CD14-positive monocyte (primary cell): Measurements from ENCODE around the gene HES4. TPM values are rescaled to one million over a fixed set of nuclear protein-coding genes. Genes with fewer than 3 reads are reported as not detected.

Source experiments
- DNase-seq, 3 donors: peaks; one replicate each; pipeline ENCODE4 v3.0.0-alpha.2; 2011 to 2022
- H2AFZ ChIP-seq: 2 replicates; pipeline ENCODE4 v1.6.0; 2012; ENCODE audit warnings: mild to moderate bottlenecking, low read depth, low read length, inconsistent platforms; ENCODE audit not compliant: insufficient read depth, poor library complexity, severe bottlenecking
- H3K27ac ChIP-seq, 2 donors: 1 replicate in 1 of 2; 2 replicates in 1 of 2; pipeline ENCODE4 v1.5.1; 2012 to 2013; ENCODE audit warnings: low read length in 2 of 2, control low read depth in 1 of 2, inconsistent platforms in 1 of 2, low read depth in 1 of 2, mild to moderate bottlenecking in 1 of 2
- H3K27me3 ChIP-seq, 2 donors: one replicate each; pipeline versions ENCODE4 v1.6.0 to v1.6.1; 2011 to 2013; ENCODE audit warnings: low read length in 2 of 2; ENCODE audit not compliant: control insufficient read depth in 2 of 2, insufficient read depth in 2 of 2
- H3K36me3 ChIP-seq, 2 donors: replicated peaks in 1 of 2; 1 replicate in 1 of 2; 2 replicates in 1 of 2; pipeline versions ENCODE4 v1.5.1 to v1.6.1; 2012 to 2013; ENCODE audit warnings: low read length in 2 of 2, control low read depth in 1 of 2, inconsistent platforms in 1 of 2, mild to moderate bottlenecking in 1 of 2; ENCODE audit not compliant: insufficient read depth in 2 of 2, control insufficient read depth in 1 of 2
- H3K4me1 ChIP-seq, 2 donors: 1 replicate in 1 of 2; 2 replicates in 1 of 2; pipeline versions ENCODE4 v1.5.1 to v1.6.1; 2012 to 2013; ENCODE audit warnings: low read length in 2 of 2, control low read depth in 1 of 2, inconsistent platforms in 1 of 2, mild to moderate bottlenecking in 1 of 2, moderate library complexity in 1 of 2; ENCODE audit not compliant: insufficient read depth in 2 of 2, control insufficient read depth in 1 of 2
- H3K4me2 ChIP-seq: replicated peaks from 2 replicates; pipeline ENCODE3; 2012; ENCODE audit warnings: low read length, moderate library complexity, mild to moderate bottlenecking; ENCODE audit not compliant: poor library complexity, severe bottlenecking; ENCODE audit errors: extremely low read depth
- H3K4me3 ChIP-seq, 3 experiments: fragments of 200-600 bp in 1 of 3; sonication (generic) in 1 of 3; replicated peaks in 1 of 3; 1 replicate in 2 of 3; 2 replicates in 1 of 3; pipeline ENCODE4 v1.5.1; 2011 to 2013; ENCODE audit warnings: low read length in 3 of 3, mild to moderate bottlenecking in 3 of 3, control low read depth in 2 of 3, low read depth in 2 of 3, inconsistent platforms in 1 of 3, moderate library complexity in 1 of 3
- H3K79me2 ChIP-seq: 2 replicates; pipeline ENCODE4 v1.6.0; 2012; ENCODE audit warnings: mild to moderate bottlenecking, control low read depth, inconsistent platforms, low read length, moderate library complexity; ENCODE audit not compliant: insufficient read depth
- H3K9ac ChIP-seq: 2 replicates; pipeline ENCODE4 v1.6.0; 2017; ENCODE audit warnings: low read length, mild to moderate bottlenecking; ENCODE audit not compliant: insufficient read depth, poor library complexity, severe bottlenecking
- H3K9me3 ChIP-seq, 2 donors: replicated peaks in 1 of 2; 1 replicate in 1 of 2; 2 replicates in 1 of 2; pipeline versions ENCODE4 v1.5.1 to v1.6.1; 2012 to 2013; ENCODE audit warnings: low read length in 2 of 2, control low read depth in 1 of 2; ENCODE audit not compliant: control insufficient read depth in 1 of 2, insufficient read depth in 1 of 2
- H4K20me1 ChIP-seq: 2 replicates; pipeline ENCODE4 v1.6.0; 2012; ENCODE audit warnings: mild to moderate bottlenecking, low read length, control low read depth, moderate library complexity; ENCODE audit not compliant: insufficient read depth
- H3K27ac Mint-ChIP-seq, 7 donors: one replicate each; pipeline ENCODE4 v1.8.0; 2020; ENCODE audit warnings: mild to moderate bottlenecking in 7 of 7, mixed read lengths in 7 of 7, moderate library complexity in 6 of 7, inconsistent platforms in 2 of 7
- H3K27me3 Mint-ChIP-seq, 3 donors: one replicate each; pipeline ENCODE4 v1.8.0; 2021 to 2022; ENCODE audit warnings: low read depth in 3 of 3, mild to moderate bottlenecking in 3 of 3, mixed read lengths in 3 of 3, moderate library complexity in 3 of 3, inconsistent platforms in 1 of 3
- H3K36me3 Mint-ChIP-seq, 2 donors: one replicate each; pipeline ENCODE4 v1.8.0; 2020; ENCODE audit warnings: mixed read lengths in 2 of 2, inconsistent platforms in 1 of 2, mild to moderate bottlenecking in 1 of 2
- H3K4me1 Mint-ChIP-seq: one replicate; pipeline ENCODE4 v1.8.0; 2020; ENCODE audit warnings: mild to moderate bottlenecking, mixed read lengths
- H3K4me3 Mint-ChIP-seq, 2 donors: one replicate each; pipeline ENCODE4 v1.8.0; 2020; ENCODE audit warnings: mild to moderate bottlenecking in 2 of 2, mixed read lengths in 2 of 2, moderate library complexity in 1 of 2
- H3K9me3 Mint-ChIP-seq, 7 donors: one replicate each; pipeline ENCODE4 v1.8.0; 2020 to 2022; ENCODE audit warnings: mixed read lengths in 7 of 7, mild to moderate bottlenecking in 6 of 7, moderate library complexity in 6 of 7, inconsistent platforms in 2 of 7
- CTCF ChIP-seq: fragments of 200-600 bp; IDR thresholded peaks from one replicate; pipeline ENCODE4 v1.8.0; 2022; ENCODE audit warnings: antibody characterized with exemption, mild to moderate bottlenecking
- WGBS: methylation state at CpG from one replicate; pipeline ENCODE4 v1.1.5; 2013; ENCODE audit warnings: missing lambda C conversion rate; ENCODE audit not compliant: insufficient coverage; 5-methylcytosine and 5-hydroxymethylcytosine counted together
- intact Hi-C, 2 donors: fragments of 100-400 bp; cut with micrococcal nuclease; formaldehyde crosslinking; loops; one replicate each; pipeline versions ENCODE4 v1.15.0 to v1.15.1; 2023
- polyA plus RNA-seq, 3 donors: library from polyadenylated mRNA; depleted of rRNA in 1 of 3; unstranded in 2 of 3; stranded (reverse) in 1 of 3; fragments of 300-500 nt in 2 of 3; fragments of >200 nt in 1 of 3; fragmentation: Illumina TruSeq in 2 of 3; gene quantifications; 1 replicate in 2 of 3; 2 replicates in 1 of 3; pipeline ENCODE4 v1.2.3, GENCODE V29; 2012 to 2021

HES4 gene
- polyA plus RNA-seq, 3 donors, result 1.4 to 26.8 (median 2.0) TPM

- peaks cover 5 to 8% of the 10 kb centered on the region in 2 donors for H3K4me1 ChIP-seq
- H3K9ac ChIP-seq, result no peak overlapping the region
- peak; percentile 75 for TF ChIP-seq CTCF
- peaks cover 0 to 5% of the 10 kb centered on the region in 2 donors for H3K9me3 ChIP-seq
- Mint-ChIP-seq H3K27me3 (peaks cover 14 to 37% (median 22%) of the 10 kb centered on the region in 3 donors), H3K4me3 (peak overlapping the region; percentile 50 to 76), H3K27ac (no peak overlapping the region), H3K9me3 (peaks cover 0 to 5% (median 4%) of the 10 kb centered on the region in 7 donors), H3K36me3 (no peaks in the 10 kb centered on the region), H3K4me1 (peaks cover 3% of the 10 kb centered on the region)
- H3K27ac ChIP-seq, result no peak overlapping the region
- H3K27me3 ChIP-seq, result peaks cover 0 to 17% of the 10 kb centered on the region in 2 donors
- no peaks in the 10 kb centered on the region for H3K79me2 ChIP-seq
- no peak overlapping the region for H3K4me3 ChIP-seq
- intact Hi-C loops, result loop anchor here in 1 of 2 donors (2.0 kb wide), 1 partner anchor 71 kb away; no protein-coding TSS in a partner anchor
- no peaks in the 10 kb centered on the region for H3K36me3 ChIP-seq
- H4K20me1 ChIP-seq, result no peaks in the 10 kb centered on the region
- peak in 2 of 3 donors; percentile 44 to 63 for DNase-seq
- no peak overlapping the region for H2AFZ ChIP-seq
- peak overlapping the region; percentile 19 for H3K4me2 ChIP-seq
- 2% methylated on average over 27 of the region's 40 CpGs for WGBS
Observed at GRCh38 chr1:975896-976683, 23.8 kb downstream of the HES4 start.

GRCh38 chr1:975365-975764 is 24.5 kb downstream of the HES4 start:
- no peak for DNase-seq

More at GRCh38 chr1:975365-975764, 24.5 kb downstream of the HES4 start:
- H3K79me2 ChIP-seq, result no peaks in the 10 kb centered on the region
- H3K9ac ChIP-seq, result no peak overlapping the region
- H3K27me3 ChIP-seq, result peaks cover 3 to 24% of the 10 kb centered on the region in 2 donors
- H3K4me3 ChIP-seq, result no peak overlapping the region
- peaks cover 0 to 5% (median 4%) of the 10 kb centered on the region in 7 donors for H3K9me3 Mint-ChIP-seq
- no peak overlapping the region for H3K4me2 ChIP-seq
- H3K4me1 Mint-ChIP-seq, result peaks cover 3% of the 10 kb centered on the region
- H2AFZ ChIP-seq, result no peak overlapping the region
- peaks cover 5 to 8% of the 10 kb centered on the region in 2 donors for H3K4me1 ChIP-seq
- H3K27me3 Mint-ChIP-seq, result peaks cover 18 to 45% (median 27%) of the 10 kb centered on the region in 3 donors
- peaks cover 0 to 5% of the 10 kb centered on the region in 2 donors for H3K9me3 ChIP-seq
- 87% methylated on average over 8 of the region's 9 CpGs for whole genome bisulfite sequencing
- no peaks in the 10 kb centered on the region for H4K20me1 ChIP-seq
- H3K27ac ChIP-seq, result no peak overlapping the region
- H3K27ac Mint-ChIP-seq, result no peak overlapping the region
- no peak for TF ChIP-seq CTCF
- peak overlapping the region in 1 of 2 donors; percentile 76 for H3K4me3 Mint-ChIP-seq
- H3K36me3 Mint-ChIP-seq, result no peaks in the 10 kb centered on the region
- intact Hi-C loops, result loop anchor here in 1 of 2 donors (2.0 kb wide), 1 partner anchor 71 kb away; no protein-coding TSS in a partner anchor
- no peaks in the 10 kb centered on the region for H3K36me3 ChIP-seq
